Measurements from ENCODE around the gene ZNRD2. TPM values are rescaled to one million over a fixed set of nuclear protein-coding genes. Genes with fewer than 3 reads are reported as not detected.

Gene ZNRD2
- polyA plus RNA-seq, 3 donors: 48.5 to 65.1 (median 56.2) TPM

DNA sequence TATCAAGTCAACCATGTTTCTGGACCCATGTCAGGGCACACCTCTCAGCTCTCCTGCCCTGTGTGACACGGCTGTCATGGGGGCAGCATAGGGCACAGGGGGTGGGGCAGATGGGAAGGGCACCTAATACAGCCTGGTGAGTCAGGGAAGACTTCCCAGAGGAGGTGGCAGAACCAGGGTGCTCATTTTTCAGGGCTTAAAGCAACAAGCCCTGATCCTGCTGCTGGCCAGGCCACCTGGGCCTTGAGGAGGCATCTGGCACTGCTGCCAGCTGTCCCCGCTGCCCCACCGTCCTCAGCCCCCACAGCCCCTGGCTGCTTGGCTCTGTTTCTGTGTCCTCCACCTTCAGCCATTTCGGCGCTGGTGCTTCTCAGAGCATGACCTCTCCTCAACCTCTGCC lies 39.4 kb downstream of the ZNRD2 start:
- peaks cover 87% of the 10 kb centered on the region for H3K79me2 ChIP-seq (ENCODE audit: insufficient read depth, low read length)
- H3K4me1 Mint-ChIP-seq: peaks cover 40% of the 10 kb centered on the region
- peaks cover 60 to 75% of the 10 kb centered on the region in 2 donors for H3K36me3 Mint-ChIP-seq
- peaks cover 55 to 59% of the 10 kb centered on the region in 2 donors for H3K36me3 ChIP-seq (replicated peaks in 1 of 2; ENCODE audit: control insufficient read depth in 1 of 2, insufficient read depth in 2 of 2, low read length in 2 of 2)
- H3K9me3 Mint-ChIP-seq: peaks cover 0 to 2% (median 0%) of the 10 kb centered on the region in 7 donors
- peak overlapping the region in 5 of 7 donors; percentile 88 to 99 (median 97) for H3K27ac Mint-ChIP-seq
- H3K4me2 ChIP-seq (replicated peaks; ENCODE audit: extremely low read depth, low read length, poor library complexity, severe bottlenecking): peak overlapping the region; percentile 99
- H2AFZ ChIP-seq (ENCODE audit: insufficient read depth, low read depth, low read length, poor library complexity, severe bottlenecking): no peak overlapping the region
- DNase-seq: no peak
- no peaks in the 10 kb centered on the region for H3K27me3 ChIP-seq (ENCODE audit: control insufficient read depth in 2 of 2, insufficient read depth in 2 of 2, low read length in 2 of 2)
- WGBS (ENCODE audit: insufficient coverage): 98% methylated on average over 4 of the region's 5 CpGs
- TF ChIP-seq CTCF (IDR thresholded peaks at IDR 0.05): no peak
- peaks cover 39 to 52% of the 10 kb centered on the region in 2 donors for H3K4me1 ChIP-seq (ENCODE audit: control insufficient read depth in 1 of 2, insufficient read depth in 2 of 2, low read length in 2 of 2)
- no peak overlapping the region for H3K9ac ChIP-seq (ENCODE audit: insufficient read depth, low read length, poor library complexity, severe bottlenecking)
- H3K9me3 ChIP-seq (replicated peaks in 1 of 2; ENCODE audit: control insufficient read depth in 1 of 2, insufficient read depth in 1 of 2, low read length in 2 of 2): no peaks in the 10 kb centered on the region
- H3K4me3 ChIP-seq (replicated peaks in 1 of 3; ENCODE audit: low read depth in 2 of 3, low read length in 3 of 3): peak overlapping the region in 1 of 3 experiments; percentile 96
- peak overlapping the region in 1 of 2 donors; percentile 96 for H3K27ac ChIP-seq (ENCODE audit: low read depth in 1 of 2, low read length in 2 of 2)
- peak overlapping the region in 1 of 2 donors; percentile 96 for H3K4me3 Mint-ChIP-seq
- peaks cover 93% of the 10 kb centered on the region for H4K20me1 ChIP-seq (ENCODE audit: insufficient read depth, low read length)
- H3K27me3 Mint-ChIP-seq (ENCODE audit: low read depth in 3 of 3): no peaks in the 10 kb centered on the region
- intact Hi-C loops (cut with micrococcal nuclease): loop anchor here (5.0 to 10.0 kb wide), 3 partner anchors 32 to 67 kb away; partner anchors contain the start of gene EHBP1L1 (in 1 of the 2)

GRCh38 chr11:65610404-65610803 lies 40.1 kb downstream of the ZNRD2 start:
- no peak for TF ChIP-seq CTCF (IDR thresholded peaks at IDR 0.05)
- H3K79me2 ChIP-seq (ENCODE audit: insufficient read depth, low read length): peaks cover 86% of the 10 kb centered on the region
- Mint-ChIP-seq H3K4me1 (peaks cover 40% of the 10 kb centered on the region), H3K4me3 (peak overlapping the region; percentile 89 to 96), H3K9me3 (peaks cover 0 to 2% (median 1%) of the 10 kb centered on the region in 7 donors), H3K36me3 (peaks cover 53 to 67% of the 10 kb centered on the region in 2 donors), H3K27ac (peak overlapping the region; percentile 90 to 99 (median 97)), H3K27me3 (ENCODE audit: low read depth in 3 of 3) (no peaks in the 10 kb centered on the region)
- peak overlapping the region; percentile 72 to 96 (median 93) for H3K4me3 ChIP-seq (replicated peaks in 1 of 3; ENCODE audit: low read depth in 2 of 3, low read length in 3 of 3)
- no peaks in the 10 kb centered on the region for H3K9me3 ChIP-seq (replicated peaks in 1 of 2; ENCODE audit: control insufficient read depth in 1 of 2, insufficient read depth in 1 of 2, low read length in 2 of 2)
- peaks cover 48 to 52% of the 10 kb centered on the region in 2 donors for H3K36me3 ChIP-seq (replicated peaks in 1 of 2; ENCODE audit: control insufficient read depth in 1 of 2, insufficient read depth in 2 of 2, low read length in 2 of 2)
- no peaks in the 10 kb centered on the region for H3K27me3 ChIP-seq (ENCODE audit: control insufficient read depth in 2 of 2, insufficient read depth in 2 of 2, low read length in 2 of 2)
- H2AFZ ChIP-seq (ENCODE audit: insufficient read depth, low read depth, low read length, poor library complexity, severe bottlenecking): no peak overlapping the region
- H3K4me1 ChIP-seq (ENCODE audit: control insufficient read depth in 1 of 2, insufficient read depth in 2 of 2, low read length in 2 of 2): peaks cover 39 to 53% of the 10 kb centered on the region in 2 donors
- H3K27ac ChIP-seq (ENCODE audit: low read depth in 1 of 2, low read length in 2 of 2): peak overlapping the region; percentile 94 to 96
- DNase-seq: no peak
- H3K9ac ChIP-seq (ENCODE audit: insufficient read depth, low read length, poor library complexity, severe bottlenecking): peak overlapping the region; percentile 24
- intact Hi-C loops (cut with micrococcal nuclease): loop anchor here (5.0 to 10.0 kb wide), 3 partner anchors 33 to 68 kb away; partner anchors contain the start of gene EHBP1L1 (in 1 of the 2)
- peaks cover 86% of the 10 kb centered on the region for H4K20me1 ChIP-seq (ENCODE audit: insufficient read depth, low read length)
- H3K4me2 ChIP-seq (replicated peaks; ENCODE audit: extremely low read depth, low read length, poor library complexity, severe bottlenecking): peak overlapping the region; percentile 99
- WGBS (ENCODE audit: insufficient coverage): 46% methylated on average over 5 of the region's 6 CpGs
